K562 (cell line): ENCODE results near the gene MGAT4B. TPM values are rescaled to one million over a fixed set of nuclear protein-coding genes. Genes with fewer than 3 reads are reported as not detected.

Experiments used
- ATAC-seq: fragments of 200-7000 bp; cut with Tn5 transposase; 3 replicates; pipeline ENCODE4 v1.9.1; 2020; ENCODE audit warnings: moderate library complexity
- BruUV-seq: library from RNA; stranded (reverse); fragments of 400-500 nt; replicated peaks from 2 replicates; lab custom pipeline; 2021; lab: Mats Ljungman, UMichigan
- CTCF ChIA-PET: fragments of 300-600 bp; formaldehyde crosslinking; extraction: SDS; loops from one replicate; lab custom pipeline; 2021; ENCODE audit warnings: low intra/inter-chr PET ratio; lab: Yijun Ruan, JAX
- POLR2A ChIA-PET: fragments of 300-600, 350-650 bp; sonication (Branson Sonifier 250); formaldehyde crosslinking; extraction: SDS; loops from one replicate; lab custom pipeline; 2021; ENCODE audit warnings: antibody characterized with exemption, inconsistent platforms; lab: Yijun Ruan, JAX
- DNase-seq, 4 experiments: peaks; one replicate each; pipeline versions ENCODE4 v3.0.0 to v3.0.0-alpha.2; 2011 to 2018; ENCODE audit warnings: low spot score in 3 of 4, mixed read lengths in 3 of 4; ENCODE audit errors: extremely low read depth in 1 of 4
- FAIRE-seq: peaks from 2 replicates; lab custom pipeline; 2011; peaks lifted over from hg19 to GRCh38; lab: Jason Lieb, UNC
- H2AFZ ChIP-seq: 2 replicates; pipeline ENCODE4 v1.6.0; 2011; ENCODE audit warnings: low read depth, low read length, control low read depth, inconsistent platforms
- H3K27ac ChIP-seq: fragments of 200-600 bp; 3 replicates; pipeline ENCODE4 v1.8.0; 2011; ENCODE audit warnings: low read depth, mild to moderate bottlenecking, control low read depth, inconsistent platforms, low read length, moderate library complexity, mixed read lengths; ENCODE audit errors: extremely low read depth
- H3K27me3 ChIP-seq, 2 experiments: fragments of 300-600 bp in 1 of 2; 2 replicates in 1 of 2; 3 replicates in 1 of 2; pipeline versions ENCODE4 v1.6.0 to v1.8.0; 2011; ENCODE audit warnings: inconsistent platforms in 2 of 2, low read length in 2 of 2, mild to moderate bottlenecking in 1 of 2, mixed read lengths in 1 of 2, moderate library complexity in 1 of 2; ENCODE audit not compliant: control insufficient read depth in 2 of 2, insufficient read depth in 2 of 2
- H3K36me3 ChIP-seq: fragments of 300-600 bp; 3 replicates; pipeline ENCODE4 v1.8.0; 2011; ENCODE audit warnings: mild to moderate bottlenecking, low read length, inconsistent platforms; ENCODE audit not compliant: control insufficient read depth, insufficient read depth
- H3K4me1 ChIP-seq, 2 experiments: fragments of 200-600 bp in 1 of 2; replicated peaks in 1 of 2; 2 replicates in 1 of 2; 3 replicates in 1 of 2; pipeline versions ENCODE4 v1.5.1 to v1.8.0; 2011; ENCODE audit warnings: inconsistent platforms in 2 of 2, low read length in 2 of 2, mild to moderate bottlenecking in 1 of 2, mixed read lengths in 1 of 2, moderate library complexity in 1 of 2; ENCODE audit not compliant: control insufficient read depth in 2 of 2, insufficient read depth in 2 of 2
- H3K4me2 ChIP-seq: 2 replicates; pipeline ENCODE4 v1.6.1; 2011; ENCODE audit warnings: low read length, control low read depth, inconsistent platforms, mixed read lengths; ENCODE audit not compliant: insufficient read depth
- H3K4me3 ChIP-seq: fragments of 200-600 bp; sonication (generic), shearing (Covaris generic); 2 replicates; pipeline ENCODE4 v1.5.1; 2016; ENCODE audit warnings: control low read depth, inconsistent platforms
- H3K79me2 ChIP-seq: fragments of 200-600 bp; 3 replicates; pipeline ENCODE4 v1.8.0; 2011; ENCODE audit warnings: low read length, inconsistent platforms; ENCODE audit not compliant: control insufficient read depth, insufficient read depth
- H3K9ac ChIP-seq, 2 experiments: 2 replicates each; pipeline versions ENCODE4 v1.6.0 to v1.6.1; 2011; ENCODE audit warnings: low read depth in 2 of 2, low read length in 2 of 2, control low read depth in 1 of 2, inconsistent platforms in 1 of 2, mild to moderate bottlenecking in 1 of 2, mixed read lengths in 1 of 2; ENCODE audit not compliant: insufficient read depth in 1 of 2
- H3K9me1 ChIP-seq: one replicate; pipeline ENCODE4 v1.6.0; 2011; ENCODE audit warnings: inconsistent platforms, mild to moderate bottlenecking, low read length, moderate library complexity; ENCODE audit not compliant: control insufficient read depth, insufficient read depth
- H3K9me3 ChIP-seq: replicated peaks from 2 replicates; pipeline ENCODE4 v1.5.1; 2011; ENCODE audit warnings: low read depth, low read length, inconsistent platforms; ENCODE audit not compliant: control insufficient read depth, insufficient read depth
- H4K20me1 ChIP-seq: replicated peaks from 2 replicates; pipeline ENCODE4 v1.6.1; 2011; ENCODE audit warnings: low read length, inconsistent platforms, mixed read lengths; ENCODE audit not compliant: control insufficient read depth, insufficient read depth
- CBX2 ChIP-seq: fragments of 200-600 bp; sonication (generic); IDR thresholded peaks from one replicate; pipeline ENCODE4 v1.6.1; 2012; ENCODE audit warnings: mild to moderate bottlenecking, low read length, inconsistent platforms; ENCODE audit not compliant: insufficient read depth, poor library complexity, severe bottlenecking
- CBX5 ChIP-seq: IDR thresholded peaks from 2 replicates; pipeline ENCODE4 v1.6.1; 2014; ENCODE audit warnings: low read depth, borderline replicate concordance
- DIDO1 ChIP-seq: fragments of 450-650 bp; IDR thresholded peaks from 2 replicates; pipeline ENCODE4 v1.6.1; 2016; ENCODE audit warnings: low read depth, missing biosample characterization, missing genetic modification characterization
- GATAD2A ChIP-seq: fragments of 450-650 bp; IDR thresholded peaks from 2 replicates; pipeline ENCODE4 v1.6.1; 2017
- HNRNPLL ChIP-seq: fragments of 200-400 bp; formaldehyde crosslinking; IDR thresholded peaks from 2 replicates; pipeline ENCODE4 v1.6.1; 2017; ENCODE audit warnings: low read length, low read depth, mild to moderate bottlenecking; ENCODE audit not compliant: poor library complexity, severe bottlenecking
- SMAD4 ChIP-seq: fragments of 250-450 bp; sonication (Bioruptor Pico); conservative IDR thresholded peaks from 2 replicates; pipeline ENCODE4 v1.8.0; 2021; ENCODE audit warnings: inconsistent platforms, mild to moderate bottlenecking, moderate library complexity
- ZNF431 ChIP-seq: sonication (generic); formaldehyde crosslinking; IDR thresholded peaks from 2 replicates; pipeline ENCODE4 v1.8.0; 2022; ENCODE audit warnings: mild to moderate bottlenecking, missing genetic modification reagents
- WGBS: fragments of 100-300 bp; shearing (Covaris generic); methylation state at CpG from one replicate; pipeline ENCODE4 v1.1.6; 2016; ENCODE audit warnings: low coverage, mixed read lengths; ENCODE audit not compliant: insufficient coverage; ENCODE audit errors: missing lambda C conversion rate; 5-methylcytosine and 5-hydroxymethylcytosine counted together
- in situ Hi-C: fragments of 300-500 bp; cut with MboI; formaldehyde crosslinking; loops from 4 replicates; pipeline ENCODE4 v1.15.0; 2018; ENCODE audit warnings: inconsistent platforms, mixed read lengths
- intact Hi-C: fragments of 100-400 bp; cut with micrococcal nuclease; formaldehyde crosslinking; loops from 2 replicates; pipeline ENCODE4 v1.14.2; 2022
- polyA plus RNA-seq, 8 experiments: library from polyadenylated mRNA; depleted of rRNA in 4 of 8; stranded (reverse) in 5 of 8; unstranded in 3 of 8; fragments of >200 nt; fragmentation: Nextera tagmentation in 2 of 8; fragmentation: Illumina TruSeq in 1 of 8; extraction: Ambion mirVana in 2 of 8; extraction: Trizol in 1 of 8; gene quantifications; 2 replicates each; pipeline versions ENCODE4 v1.2.1 to v1.2.3, GENCODE V29; 2011 to 2014; ENCODE audit warnings: inconsistent platforms in 1 of 8, missing spikeins in 1 of 8
- total RNA-seq, 7 experiments: library from RNA; depleted of rRNA in 6 of 7; stranded (reverse); fragments of >200 nt in 6 of 7; fragmentation: Illumina TruSeq in 2 of 7; extraction: Trizol in 2 of 7; gene quantifications; 2 replicates each; pipeline versions ENCODE4 v1.2.1 to v1.2.3, GENCODE V29; 2011 to 2021; ENCODE audit warnings: low replicate concordance in 1 of 7
- TF ChIP-seq, protein P1 (sequence below): fragments of 250-450 bp; sonication (Bioruptor Pico); IDR thresholded peaks from 2 replicates; pipeline ENCODE4 v1.4.0; 2020
- TF ChIP-seq, protein P2 (sequence below): fragments of 450-650 bp; conservative IDR thresholded peaks from 2 replicates; pipeline ENCODE4 v1.6.1; 2016; ENCODE audit warnings: missing genetic modification characterization, low read depth, mild to moderate bottlenecking, control low read depth, missing compliant biosample characterization
- TF ChIP-seq, protein P3 (sequence below), 2 experiments: IDR thresholded peaks; 2 replicates each; pipeline ENCODE4 v1.6.1; 2011; ENCODE audit warnings: borderline replicate concordance in 1 of 2, control low read depth in 1 of 2, low read depth in 1 of 2, low read length in 1 of 2, mild to moderate bottlenecking in 1 of 2, mixed read lengths in 1 of 2, moderate library complexity in 1 of 2; ENCODE audit not compliant: insufficient read depth in 1 of 2, insufficient read length in 1 of 2, poor library complexity in 1 of 2, severe bottlenecking in 1 of 2; ENCODE audit errors: extremely low read depth in 1 of 2
- TF ChIP-seq, protein P4 (sequence below): sonication (generic); formaldehyde crosslinking; IDR thresholded peaks from 2 replicates; pipeline ENCODE4 v1.5.0; 2020; ENCODE audit warnings: missing genetic modification reagents

The MGAT4B gene
- total and polyA plus RNA-seq, 9 of the 15 experiments (the other 6 are each of a cell fraction or from before 2014, with no cell fraction given), result 0.34 to 133 (median 75.4) TPM

DNA sequence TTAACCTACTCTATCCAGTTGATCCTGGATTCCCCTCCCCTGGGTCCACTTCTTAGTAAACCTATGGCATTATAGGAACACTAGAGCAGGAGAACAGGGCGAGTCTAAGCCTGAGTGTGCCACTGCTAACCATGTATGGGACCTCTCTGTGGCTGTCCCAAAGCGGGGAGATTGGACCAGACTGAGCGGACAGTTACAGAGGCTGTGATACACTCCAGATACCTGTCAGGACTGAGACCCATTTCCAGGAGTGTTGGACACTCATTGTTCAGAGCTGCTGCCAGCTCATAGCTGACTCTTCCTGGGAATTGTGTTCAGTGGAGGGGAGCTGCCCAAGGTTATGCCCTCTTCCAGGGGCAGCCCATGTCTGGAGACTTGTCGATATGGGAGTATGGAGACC lies 24.8 kb downstream of the MGAT4B start (continued):
- TF ChIP-seq, protein P1, sequence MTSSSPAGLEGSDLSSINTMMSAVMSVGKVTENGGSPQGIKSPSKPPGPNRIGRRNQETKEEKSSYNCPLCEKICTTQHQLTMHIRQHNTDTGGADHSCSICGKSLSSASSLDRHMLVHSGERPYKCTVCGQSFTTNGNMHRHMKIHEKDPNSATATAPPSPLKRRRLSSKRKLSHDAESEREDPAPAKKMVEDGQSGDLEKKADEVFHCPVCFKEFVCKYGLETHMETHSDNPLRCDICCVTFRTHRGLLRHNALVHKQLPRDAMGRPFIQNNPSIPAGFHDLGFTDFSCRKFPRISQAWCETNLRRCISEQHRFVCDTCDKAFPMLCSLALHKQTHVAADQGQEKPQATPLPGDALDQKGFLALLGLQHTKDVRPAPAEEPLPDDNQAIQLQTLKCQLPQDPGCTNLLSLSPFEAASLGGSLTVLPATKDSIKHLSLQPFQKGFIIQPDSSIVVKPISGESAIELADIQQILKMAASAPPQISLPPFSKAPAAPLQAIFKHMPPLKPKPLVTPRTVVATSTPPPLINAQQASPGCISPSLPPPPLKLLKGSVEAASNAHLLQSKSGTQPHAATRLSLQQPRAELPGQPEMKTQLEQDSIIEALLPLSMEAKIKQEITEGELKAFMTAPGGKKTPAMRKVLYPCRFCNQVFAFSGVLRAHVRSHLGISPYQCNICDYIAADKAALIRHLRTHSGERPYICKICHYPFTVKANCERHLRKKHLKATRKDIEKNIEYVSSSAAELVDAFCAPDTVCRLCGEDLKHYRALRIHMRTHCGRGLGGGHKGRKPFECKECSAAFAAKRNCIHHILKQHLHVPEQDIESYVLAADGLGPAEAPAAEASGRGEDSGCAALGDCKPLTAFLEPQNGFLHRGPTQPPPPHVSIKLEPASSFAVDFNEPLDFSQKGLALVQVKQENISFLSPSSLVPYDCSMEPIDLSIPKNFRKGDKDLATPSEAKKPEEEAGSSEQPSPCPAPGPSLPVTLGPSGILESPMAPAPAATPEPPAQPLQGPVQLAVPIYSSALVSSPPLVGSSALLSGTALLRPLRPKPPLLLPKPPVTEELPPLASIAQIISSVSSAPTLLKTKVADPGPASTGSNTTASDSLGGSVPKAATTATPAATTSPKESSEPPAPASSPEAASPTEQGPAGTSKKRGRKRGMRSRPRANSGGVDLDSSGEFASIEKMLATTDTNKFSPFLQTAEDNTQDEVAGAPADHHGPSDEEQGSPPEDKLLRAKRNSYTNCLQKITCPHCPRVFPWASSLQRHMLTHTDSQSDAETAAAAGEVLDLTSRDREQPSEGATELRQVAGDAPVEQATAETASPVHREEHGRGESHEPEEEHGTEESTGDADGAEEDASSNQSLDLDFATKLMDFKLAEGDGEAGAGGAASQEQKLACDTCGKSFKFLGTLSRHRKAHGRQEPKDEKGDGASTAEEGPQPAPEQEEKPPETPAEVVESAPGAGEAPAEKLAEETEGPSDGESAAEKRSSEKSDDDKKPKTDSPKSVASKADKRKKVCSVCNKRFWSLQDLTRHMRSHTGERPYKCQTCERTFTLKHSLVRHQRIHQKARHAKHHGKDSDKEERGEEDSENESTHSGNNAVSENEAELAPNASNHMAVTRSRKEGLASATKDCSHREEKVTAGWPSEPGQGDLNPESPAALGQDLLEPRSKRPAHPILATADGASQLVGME (CRISPR knock-in tag), result no peak

DNA sequence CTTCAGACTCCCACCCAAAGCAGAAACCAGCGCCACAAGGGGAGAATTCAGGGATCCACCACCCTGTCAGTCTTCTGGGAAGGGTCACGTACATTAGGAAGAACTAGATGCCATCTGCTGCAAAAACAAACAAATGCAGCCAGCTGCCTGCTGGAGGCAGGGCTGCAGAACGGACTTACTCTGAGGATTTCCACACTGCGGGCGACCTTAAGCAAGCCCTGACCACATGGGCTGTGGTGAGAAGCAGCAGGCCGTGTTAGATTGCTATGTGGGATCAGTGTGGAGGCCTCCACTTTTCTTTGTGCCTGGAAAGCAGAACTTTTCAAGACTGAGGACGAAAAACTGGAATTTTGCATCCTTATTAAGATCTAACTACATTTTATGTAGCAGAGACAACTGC lies 26.3 kb downstream of the MGAT4B start:
- ATAC-seq (no peak), DNase-seq (no peak), FAIRE-seq (no peak)
- H3K9me3 ChIP-seq, result no peaks in the 10 kb centered on the region
- H3K9me1 ChIP-seq, result peaks cover 4% of the 10 kb centered on the region
- no peaks in the 10 kb centered on the region for H3K4me1 ChIP-seq
- H3K27ac ChIP-seq, result no peak overlapping the region
- in situ Hi-C loops (no loop called here), intact Hi-C loops (no loop called here)
- WGBS, result 83% methylated on average over 7 of the region's 7 CpGs
- no peaks in the 10 kb centered on the region for H3K27me3 ChIP-seq
- CTCF ChIA-PET, result no interaction called here
- H3K4me2 ChIP-seq, result no peak overlapping the region
- H3K4me3 ChIP-seq, result no peak overlapping the region
- H3K79me2 ChIP-seq, result no peaks in the 10 kb centered on the region
- no peak overlapping the region for H2AFZ ChIP-seq
- H3K9ac ChIP-seq, result no peak overlapping the region
- BruUV-seq, result no TSS peak
- POLR2A ChIA-PET, result interaction anchor here (0.9 to 1.6 kb wide), 2 partner anchors 11 to 14 kb away, joined by 5 read pairs; partner anchors contain the start of gene LTC4S
- no peaks in the 10 kb centered on the region for H4K20me1 ChIP-seq
- peaks cover 35% of the 10 kb centered on the region; the same call in 2 of the 3 replicates for H3K36me3 ChIP-seq
- TF ChIP-seq GATAD2A (no peak), HNRNPLL (no peak), SMAD4 (CRISPR knock-in tag) (no peak), DIDO1 (tag) (no peak), CBX2 (no peak), CBX5 (no peak), ZNF431 (no peak)
- TF ChIP-seq, protein P2, sequence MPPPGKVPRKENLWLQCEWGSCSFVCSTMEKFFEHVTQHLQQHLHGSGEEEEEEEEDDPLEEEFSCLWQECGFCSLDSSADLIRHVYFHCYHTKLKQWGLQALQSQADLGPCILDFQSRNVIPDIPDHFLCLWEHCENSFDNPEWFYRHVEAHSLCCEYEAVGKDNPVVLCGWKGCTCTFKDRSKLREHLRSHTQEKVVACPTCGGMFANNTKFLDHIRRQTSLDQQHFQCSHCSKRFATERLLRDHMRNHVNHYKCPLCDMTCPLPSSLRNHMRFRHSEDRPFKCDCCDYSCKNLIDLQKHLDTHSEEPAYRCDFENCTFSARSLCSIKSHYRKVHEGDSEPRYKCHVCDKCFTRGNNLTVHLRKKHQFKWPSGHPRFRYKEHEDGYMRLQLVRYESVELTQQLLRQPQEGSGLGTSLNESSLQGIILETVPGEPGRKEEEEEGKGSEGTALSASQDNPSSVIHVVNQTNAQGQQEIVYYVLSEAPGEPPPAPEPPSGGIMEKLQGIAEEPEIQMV (tag), result no peak
- TF ChIP-seq, protein P3, sequence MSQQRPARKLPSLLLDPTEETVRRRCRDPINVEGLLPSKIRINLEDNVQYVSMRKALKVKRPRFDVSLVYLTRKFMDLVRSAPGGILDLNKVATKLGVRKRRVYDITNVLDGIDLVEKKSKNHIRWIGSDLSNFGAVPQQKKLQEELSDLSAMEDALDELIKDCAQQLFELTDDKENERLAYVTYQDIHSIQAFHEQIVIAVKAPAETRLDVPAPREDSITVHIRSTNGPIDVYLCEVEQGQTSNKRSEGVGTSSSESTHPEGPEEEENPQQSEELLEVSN (IDR thresholded peaks at IDR 0.05; ENCODE audit: borderline replicate concordance in 1 of 2, extremely low read depth in 1 of 2, insufficient read depth in 1 of 2, insufficient read length in 1 of 2, low read depth in 1 of 2, low read length in 1 of 2, poor library complexity in 1 of 2, severe bottlenecking in 1 of 2), result no peak
- TF ChIP-seq, protein P4, sequence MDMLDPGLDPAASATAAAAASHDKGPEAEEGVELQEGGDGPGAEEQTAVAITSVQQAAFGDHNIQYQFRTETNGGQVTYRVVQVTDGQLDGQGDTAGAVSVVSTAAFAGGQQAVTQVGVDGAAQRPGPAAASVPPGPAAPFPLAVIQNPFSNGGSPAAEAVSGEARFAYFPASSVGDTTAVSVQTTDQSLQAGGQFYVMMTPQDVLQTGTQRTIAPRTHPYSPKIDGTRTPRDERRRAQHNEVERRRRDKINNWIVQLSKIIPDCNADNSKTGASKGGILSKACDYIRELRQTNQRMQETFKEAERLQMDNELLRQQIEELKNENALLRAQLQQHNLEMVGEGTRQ (CRISPR knock-in tag), result no peak
